ENCODE results near the gene LASP1.

The LASP1 gene

DNA sequence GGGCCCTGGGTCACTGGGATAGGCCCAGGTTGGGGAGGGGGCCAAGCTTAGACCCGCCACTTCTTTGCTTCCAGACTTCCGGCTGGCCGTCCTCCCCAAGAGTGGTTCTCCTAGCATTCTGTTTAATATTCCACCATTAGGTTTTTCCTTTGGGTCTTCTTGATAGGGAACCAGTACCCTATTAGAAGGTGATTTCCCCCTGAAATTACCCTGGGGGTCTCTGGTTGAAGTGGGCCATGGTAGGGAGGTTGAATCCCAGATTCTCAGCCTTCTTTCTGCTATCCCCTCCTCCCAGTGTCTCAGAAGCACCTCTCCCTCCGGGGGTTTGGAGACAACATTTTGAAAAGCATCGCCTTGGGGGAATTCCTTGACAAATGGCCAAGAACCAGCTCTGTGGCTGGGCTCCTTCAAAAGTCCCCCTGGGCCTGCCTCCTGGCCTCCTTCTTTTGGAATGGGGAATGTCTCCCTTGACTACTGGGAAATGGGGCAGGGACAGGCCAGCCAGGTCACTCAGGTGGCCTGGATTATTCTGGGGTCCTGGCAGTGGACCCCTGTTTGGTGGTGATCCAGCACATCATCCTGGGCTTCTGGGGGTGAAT, 5.7 kb downstream of the LASP1 start:
- no peak overlapping the region for H3K4me3 ChIP-seq (ENCODE audit: control insufficient read depth, low read depth, low read length)
- DNase-seq (ENCODE audit: low read depth), result no peak
- TF ChIP-seq, protein P1, sequence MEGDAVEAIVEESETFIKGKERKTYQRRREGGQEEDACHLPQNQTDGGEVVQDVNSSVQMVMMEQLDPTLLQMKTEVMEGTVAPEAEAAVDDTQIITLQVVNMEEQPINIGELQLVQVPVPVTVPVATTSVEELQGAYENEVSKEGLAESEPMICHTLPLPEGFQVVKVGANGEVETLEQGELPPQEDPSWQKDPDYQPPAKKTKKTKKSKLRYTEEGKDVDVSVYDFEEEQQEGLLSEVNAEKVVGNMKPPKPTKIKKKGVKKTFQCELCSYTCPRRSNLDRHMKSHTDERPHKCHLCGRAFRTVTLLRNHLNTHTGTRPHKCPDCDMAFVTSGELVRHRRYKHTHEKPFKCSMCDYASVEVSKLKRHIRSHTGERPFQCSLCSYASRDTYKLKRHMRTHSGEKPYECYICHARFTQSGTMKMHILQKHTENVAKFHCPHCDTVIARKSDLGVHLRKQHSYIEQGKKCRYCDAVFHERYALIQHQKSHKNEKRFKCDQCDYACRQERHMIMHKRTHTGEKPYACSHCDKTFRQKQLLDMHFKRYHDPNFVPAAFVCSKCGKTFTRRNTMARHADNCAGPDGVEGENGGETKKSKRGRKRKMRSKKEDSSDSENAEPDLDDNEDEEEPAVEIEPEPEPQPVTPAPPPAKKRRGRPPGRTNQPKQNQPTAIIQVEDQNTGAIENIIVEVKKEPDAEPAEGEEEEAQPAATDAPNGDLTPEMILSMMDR (IDR thresholded peaks at IDR 0.05; ENCODE audit: control insufficient read depth, insufficient read depth, low read depth, low read length, missing control alignments), result no peak

DNA sequence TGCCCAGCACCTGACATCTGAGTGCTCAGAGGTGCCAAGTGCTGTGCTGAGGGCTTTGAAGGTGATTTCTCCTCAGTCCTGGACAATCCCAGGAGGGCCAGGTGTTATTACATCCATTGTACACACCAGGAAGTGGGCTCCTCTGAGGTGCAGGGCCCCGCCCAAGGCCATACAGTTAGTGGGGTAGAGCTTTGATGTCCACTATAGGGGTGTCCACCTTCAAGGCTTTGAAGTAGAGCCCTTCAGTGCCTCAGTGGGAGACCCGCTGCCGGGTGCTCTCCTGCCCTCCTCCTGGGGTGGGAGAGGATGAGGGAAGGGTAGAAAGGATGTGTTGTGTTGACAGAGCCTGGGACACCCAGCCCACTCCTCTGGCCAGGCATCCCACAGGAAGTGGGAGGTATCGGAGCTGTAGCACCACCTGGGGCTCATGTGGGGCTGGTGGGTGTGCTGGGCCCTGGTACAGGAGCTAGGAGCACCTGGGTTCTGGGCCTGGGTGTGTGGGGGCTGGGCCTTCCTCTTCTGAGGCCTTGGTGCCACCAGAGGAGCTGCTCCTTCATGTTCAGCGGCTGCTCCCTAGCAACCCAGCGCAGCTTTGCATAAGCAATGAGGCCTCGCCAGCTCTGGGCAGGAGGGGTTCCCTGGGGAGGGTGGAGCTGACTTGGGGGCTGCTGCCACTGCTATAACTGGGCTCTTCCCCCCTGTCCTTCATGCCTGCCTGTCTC, 7.4 kb downstream of the LASP1 start:
- no peak for DNase-seq (ENCODE audit: low read depth)
- no peak overlapping the region for H3K4me3 ChIP-seq (ENCODE audit: control insufficient read depth, low read depth, low read length)
- TF ChIP-seq, protein P1 (IDR thresholded peaks at IDR 0.05; ENCODE audit: control insufficient read depth, insufficient read depth, low read depth, low read length, missing control alignments), result no peak

DNA sequence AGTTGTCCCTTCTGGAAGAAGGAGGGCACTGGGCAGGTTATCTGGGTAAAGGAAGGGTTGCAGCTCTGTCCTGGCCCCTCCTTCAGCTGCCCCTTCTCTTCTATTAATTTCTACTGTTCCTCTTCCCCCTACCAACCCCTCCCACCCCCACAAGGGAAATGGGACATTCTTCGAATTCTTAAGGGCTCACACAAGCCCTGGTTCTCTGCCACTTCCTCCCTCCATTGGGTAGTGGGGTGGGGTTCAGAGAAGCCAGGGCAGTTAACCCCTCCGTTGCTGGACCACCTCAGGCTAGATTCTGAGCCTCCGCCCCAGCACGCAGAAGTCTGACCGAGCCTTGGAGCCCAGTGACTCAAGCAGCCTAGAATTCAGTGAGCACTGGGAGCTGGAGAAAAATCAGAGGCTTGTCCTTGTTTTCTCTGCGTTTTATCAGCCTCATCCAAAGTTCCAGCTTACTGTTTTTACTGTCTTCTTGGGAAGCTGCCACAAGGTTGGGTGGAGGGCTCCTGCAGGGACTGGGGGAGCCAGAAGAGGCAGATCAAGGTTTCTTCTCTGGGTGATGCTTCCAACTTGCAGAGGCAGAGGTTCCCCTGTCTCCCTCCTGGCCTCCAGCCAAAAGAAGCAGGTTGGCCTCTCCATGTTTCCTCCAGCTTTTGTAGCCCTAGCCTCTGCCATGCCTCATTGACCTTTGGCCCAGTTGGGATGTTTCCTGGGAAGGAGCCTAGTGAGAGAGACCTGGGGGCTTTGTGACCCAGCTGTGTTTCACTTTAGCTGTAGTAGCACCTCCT, 10.2 kb downstream of the LASP1 start:
- TF ChIP-seq, protein P1 (IDR thresholded peaks at IDR 0.05; ENCODE audit: control insufficient read depth, insufficient read depth, low read depth, low read length, missing control alignments), result no peak
- H3K4me3 ChIP-seq (ENCODE audit: control insufficient read depth, low read depth, low read length), result no peak overlapping the region; the same call in 1 of the 2 replicates
- no peak for DNase-seq (ENCODE audit: low read depth)

DNA sequence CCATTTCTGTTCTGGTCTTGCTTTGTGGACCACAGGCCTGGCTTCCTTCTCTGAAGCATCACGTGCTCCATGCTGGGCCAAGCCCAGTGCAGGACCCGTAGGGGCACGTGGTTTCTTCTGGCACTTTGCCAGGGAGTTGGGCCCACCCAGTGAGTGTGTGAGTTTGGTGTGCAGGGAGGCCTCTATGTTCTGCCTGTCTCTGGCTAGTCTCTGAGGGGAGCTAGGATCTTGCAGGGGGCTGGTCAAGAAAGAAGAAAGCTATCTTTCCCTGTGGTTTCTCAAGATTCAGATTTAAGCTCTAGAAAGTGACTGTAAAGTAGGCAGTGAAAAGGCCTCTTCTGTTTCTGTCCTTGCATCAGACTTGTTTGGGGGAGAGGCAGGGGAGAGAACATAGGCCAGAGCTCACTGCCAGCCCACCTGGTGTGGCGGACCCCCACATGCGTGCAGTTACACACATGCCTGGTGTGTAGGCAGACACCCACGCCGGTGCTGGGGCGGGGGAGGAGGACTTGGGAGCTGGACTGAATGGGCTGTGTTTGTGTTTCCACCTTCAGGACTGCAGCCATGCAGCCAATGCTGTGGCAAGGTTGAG, 11.8 kb downstream of the LASP1 start:
- TF ChIP-seq, protein P1 (IDR thresholded peaks at IDR 0.05; ENCODE audit: control insufficient read depth, insufficient read depth, low read depth, low read length, missing control alignments), result no peak
- no peak overlapping the region for H3K4me3 ChIP-seq (ENCODE audit: control insufficient read depth, low read depth, low read length)
- DNase-seq (ENCODE audit: low read depth), result no peak

- DNase-seq (ENCODE audit: low read depth), result no peak
- no peak overlapping the region for H3K4me3 ChIP-seq (ENCODE audit: control insufficient read depth, low read depth, low read length)
- TF ChIP-seq, protein P1 (IDR thresholded peaks at IDR 0.05; ENCODE audit: control insufficient read depth, insufficient read depth, low read depth, low read length, missing control alignments), result no peak
These were observed 13.0 kb downstream of the LASP1 start for GRCh38 chr17:38882870-38883269.
